ENCODE results near the gene GP9.
"Not testable (repeated sequence)": the region's sequence is repeated elsewhere in the genome, so short reads cannot be mapped to it uniquely, and the experiment has no call there.

Gene GP9

GRCh38 chr3:129100274-129100673, 39.7 kb downstream of the GP9 start:
- no peaks in the 10 kb centered on the region for H3K27me3 Mint-ChIP-seq
- H3K4me1 Mint-ChIP-seq = peaks cover 61% of the 10 kb centered on the region
- no peak overlapping the region for H3K4me3 Mint-ChIP-seq
- H3K27ac Mint-ChIP-seq = peak overlapping the region; percentile 37
- H3K9me3 Mint-ChIP-seq = no peaks in the 10 kb centered on the region
- H3K36me3 Mint-ChIP-seq (ENCODE audit: low read depth) = peaks cover 25% of the 10 kb centered on the region
- no peak for DNase-seq
- ATAC-seq = no peak

- H3K27ac Mint-ChIP-seq = peak overlapping the region; percentile 37
- H3K27me3 Mint-ChIP-seq = no peaks in the 10 kb centered on the region
- H3K36me3 Mint-ChIP-seq (ENCODE audit: low read depth) = peaks cover 22% of the 10 kb centered on the region
- no peak for DNase-seq
- ATAC-seq = no peak
- peaks cover 61% of the 10 kb centered on the region for H3K4me1 Mint-ChIP-seq
- H3K9me3 Mint-ChIP-seq = no peaks in the 10 kb centered on the region
- no peak overlapping the region for H3K4me3 Mint-ChIP-seq
Observed at GRCh38 chr3:129101370-129102138, 41.0 kb downstream of the GP9 start.

GRCh38 chr3:129103296-129103695, 42.7 kb downstream of the GP9 start:
- peaks cover 63% of the 10 kb centered on the region for H3K4me1 Mint-ChIP-seq
- no peaks in the 10 kb centered on the region for H3K9me3 Mint-ChIP-seq
- no peak overlapping the region for H3K4me3 Mint-ChIP-seq
- ATAC-seq (no peak), DNase-seq (no peak)
- H3K27me3 Mint-ChIP-seq = no peaks in the 10 kb centered on the region
- H3K27ac Mint-ChIP-seq = peak overlapping the region; percentile 53
- peaks cover 16% of the 10 kb centered on the region for H3K36me3 Mint-ChIP-seq (ENCODE audit: low read depth)

GRCh38 chr3:129104051-129104450, 43.5 kb downstream of the GP9 start:
- H3K9me3 Mint-ChIP-seq = no peaks in the 10 kb centered on the region
- no peak for DNase-seq
- no peak overlapping the region for H3K4me3 Mint-ChIP-seq
- ATAC-seq = no peak
- no peaks in the 10 kb centered on the region for H3K27me3 Mint-ChIP-seq
- H3K4me1 Mint-ChIP-seq = peaks cover 68% of the 10 kb centered on the region
- peak overlapping the region; percentile 44 for H3K27ac Mint-ChIP-seq
- H3K36me3 Mint-ChIP-seq (ENCODE audit: low read depth) = peaks cover 17% of the 10 kb centered on the region

GRCh38 chr3:129104498-129105079, 44.0 kb downstream of the GP9 start:
- H3K36me3 Mint-ChIP-seq (ENCODE audit: low read depth) = peaks cover 18% of the 10 kb centered on the region
- H3K27ac Mint-ChIP-seq = peak overlapping the region; percentile 44
- H3K9me3 Mint-ChIP-seq = no peaks in the 10 kb centered on the region
- DNase-seq (no peak), ATAC-seq (no peak)
- H3K4me1 Mint-ChIP-seq = peaks cover 67% of the 10 kb centered on the region
- H3K4me3 Mint-ChIP-seq = no peak overlapping the region
- H3K27me3 Mint-ChIP-seq = no peaks in the 10 kb centered on the region

GRCh38 chr3:129105862-129106261, 45.3 kb downstream of the GP9 start:
- Mint-ChIP-seq H3K36me3 (ENCODE audit: low read depth) (peaks cover 22% of the 10 kb centered on the region), H3K27me3 (no peaks in the 10 kb centered on the region), H3K4me3 (no peak overlapping the region), H3K4me1 (peaks cover 70% of the 10 kb centered on the region), H3K27ac (no peak overlapping the region), H3K9me3 (no peaks in the 10 kb centered on the region)
- DNase-seq = no peak
- ATAC-seq = no peak

GRCh38 chr3:129106320-129106719, 45.7 kb downstream of the GP9 start:
- no peak overlapping the region for H3K4me3 Mint-ChIP-seq
- peaks cover 70% of the 10 kb centered on the region for H3K4me1 Mint-ChIP-seq

GRCh38 chr3:129106866-129107565, 46.4 kb downstream of the GP9 start:
- H3K27me3 Mint-ChIP-seq = no peaks in the 10 kb centered on the region
- ATAC-seq = no peak
- peaks cover 70% of the 10 kb centered on the region for H3K4me1 Mint-ChIP-seq
- H3K36me3 Mint-ChIP-seq (ENCODE audit: low read depth) = peaks cover 29% of the 10 kb centered on the region
- no peak overlapping the region for H3K4me3 Mint-ChIP-seq
- no peak for DNase-seq
- H3K27ac Mint-ChIP-seq = peak overlapping the region; percentile 87
- H3K9me3 Mint-ChIP-seq = no peaks in the 10 kb centered on the region

More at GRCh38 chr3:129106320-129106719, 45.7 kb downstream of the GP9 start:
- H3K27me3 Mint-ChIP-seq = no peaks in the 10 kb centered on the region
- no peak for DNase-seq
- peak overlapping the region; percentile 42 for H3K27ac Mint-ChIP-seq
- H3K36me3 Mint-ChIP-seq (ENCODE audit: low read depth) = peaks cover 25% of the 10 kb centered on the region
- ATAC-seq = no peak
- no peaks in the 10 kb centered on the region for H3K9me3 Mint-ChIP-seq

- DNase-seq (no peak), ATAC-seq (no peak)
- peak overlapping the region; percentile 87 for H3K27ac Mint-ChIP-seq
- peaks cover 31% of the 10 kb centered on the region for H3K36me3 Mint-ChIP-seq (ENCODE audit: low read depth)
- no peaks in the 10 kb centered on the region for H3K9me3 Mint-ChIP-seq
- H3K4me3 Mint-ChIP-seq = no peak overlapping the region
- no peaks in the 10 kb centered on the region for H3K27me3 Mint-ChIP-seq
- peaks cover 76% of the 10 kb centered on the region for H3K4me1 Mint-ChIP-seq
Observed at GRCh38 chr3:129107793-129108192, 47.2 kb downstream of the GP9 start.

GRCh38 chr3:129111076-129111780, 50.6 kb downstream of the GP9 start:
- peaks cover 90% of the 10 kb centered on the region for H3K4me1 Mint-ChIP-seq
- H3K36me3 Mint-ChIP-seq (ENCODE audit: low read depth) = peaks cover 37% of the 10 kb centered on the region

More at GRCh38 chr3:129111076-129111780, 50.6 kb downstream of the GP9 start:
- H3K4me3 Mint-ChIP-seq, H3K27me3 Mint-ChIP-seq, DNase-seq, ATAC-seq, H3K9me3 Mint-ChIP-seq: not testable (repeated sequence)
- peak overlapping the region; percentile 96 for H3K27ac Mint-ChIP-seq

Data from activated naive CD8-positive, alpha-beta T cell treated with anti-CD3 and anti-CD28 coated beads, Interleukin-2, amount 50 U/mL, for 24 hours (primary cell).